Measurements from ENCODE around the gene TGFBR3. TPM values are rescaled to one million over a fixed set of nuclear protein-coding genes. Genes with fewer than 3 reads are reported as not detected.

The TGFBR3 gene
- total and polyA plus RNA-seq, 10 donors = 5.2 to 254 (median 166) TPM

GRCh38 chr1:91701472-91701869 is 184.5 kb downstream of the TGFBR3 start:
- TF ChIP-seq POLR2AphosphoS5 (IDR thresholded peaks at IDR 0.05) (no peak), CTCF (IDR thresholded peaks at IDR 0.05 in 8 of 11, conservative IDR thresholded peaks at IDR 0.05 in 3 of 11) (no peak), POLR2A (IDR thresholded peaks at IDR 0.05) (no peak)

DNA sequence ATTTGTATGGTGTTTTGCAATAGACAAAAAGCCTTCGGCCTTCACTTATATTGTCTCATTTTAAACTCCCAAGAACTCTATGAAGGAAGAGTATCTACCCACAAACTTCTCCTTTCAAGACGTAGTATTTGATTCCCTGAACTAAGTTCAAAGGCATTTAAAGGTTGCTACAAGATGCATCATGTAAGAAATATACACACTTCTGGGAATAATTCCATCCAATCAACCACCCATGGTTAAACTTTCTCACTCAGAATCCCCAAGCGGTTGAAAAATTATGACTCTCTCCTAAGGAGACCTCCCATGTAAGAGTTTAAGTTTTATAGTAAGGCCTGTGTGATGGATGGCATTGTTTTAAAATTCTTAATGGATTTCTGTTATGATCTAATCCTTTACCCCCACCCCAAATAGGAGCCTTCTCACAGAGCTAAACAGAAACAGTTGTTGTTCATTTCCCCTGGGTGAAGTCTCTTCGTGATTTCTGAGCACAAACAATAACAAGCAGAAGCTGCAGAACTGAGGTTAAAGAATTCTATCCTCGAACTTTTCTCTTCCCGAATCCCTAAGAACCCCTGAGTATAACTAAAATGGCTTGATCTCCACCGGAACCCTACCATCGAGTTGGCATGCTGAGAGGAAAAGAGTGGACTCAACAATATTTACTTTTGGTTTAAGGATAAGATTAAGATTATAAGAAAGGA is 185.0 kb downstream of the TGFBR3 start:
- H3K4me1 ChIP-seq = peaks cover 0 to 43% (median 26%) of the 10 kb centered on the region in 6 donors
- WGBS, 5 donors = 81 to 89% (median 84%) methylated on average over 8 of the region's 8 CpGs
- no peak overlapping the region for H3K4me3 ChIP-seq
- intact Hi-C loops (cut with DNase I; ENCODE audit: low total_unique reads) = no loop called here
- H3K9me3 ChIP-seq = no peaks in the 10 kb centered on the region
- no peaks in the 10 kb centered on the region for H3K27me3 ChIP-seq (replicated peaks in 1 of 7)
- peak overlapping the region in 1 of 8 donors; percentile 4 for H3K27ac ChIP-seq
- TF ChIP-seq CTCF (IDR thresholded peaks at IDR 0.05 in 8 of 11, conservative IDR thresholded peaks at IDR 0.05 in 3 of 11) (no peak), POLR2A (IDR thresholded peaks at IDR 0.05) (no peak), POLR2AphosphoS5 (IDR thresholded peaks at IDR 0.05) (no peak)
- H3K36me3 ChIP-seq = peaks cover 0 to 42% (median 3%) of the 10 kb centered on the region in 6 donors
- no peak for DNase-seq

More at GRCh38 chr1:91701472-91701869, 184.5 kb downstream of the TGFBR3 start:
- Histone ChIP-seq H3K36me3 (peaks cover 0 to 47% (median 4%) of the 10 kb centered on the region in 6 donors), H3K27me3 (replicated peaks in 1 of 7) (no peaks in the 10 kb centered on the region), H3K4me1 (peaks cover 0 to 45% (median 27%) of the 10 kb centered on the region in 6 donors), H3K9me3 (no peaks in the 10 kb centered on the region), H3K4me3 (no peak overlapping the region), H3K27ac (peak overlapping the region in 1 of 8 donors; percentile 3)
- intact Hi-C loops (cut with DNase I; ENCODE audit: low total_unique reads) = no loop called here
- WGBS, 5 donors = 81 to 94% (median 87%) methylated on average over 4 of the region's 4 CpGs
- no peak for DNase-seq

DNA sequence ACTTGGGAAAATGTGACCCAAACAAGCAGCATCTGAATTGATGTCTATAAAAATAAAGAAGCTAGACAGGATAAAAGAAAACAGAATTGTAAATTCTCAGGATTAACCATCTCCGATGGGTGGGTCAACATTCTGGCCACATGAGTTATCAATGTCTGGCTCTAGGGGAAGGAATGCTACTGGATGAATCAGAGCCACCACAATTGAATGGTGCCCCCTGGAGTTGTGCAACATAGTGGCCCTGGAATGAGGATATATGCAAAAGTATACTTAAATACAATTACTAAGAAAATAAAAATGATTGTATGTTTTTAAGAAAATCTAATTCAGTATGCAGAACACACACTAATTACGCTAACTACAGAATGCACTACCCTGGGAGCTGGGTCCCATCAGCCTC is 185.6 kb downstream of the TGFBR3 start:
- intact Hi-C loops (cut with DNase I; ENCODE audit: low total_unique reads) = no loop called here
- 92 to 99% (median 97%) methylated on average over 2 of the region's 2 CpGs for WGBS, 5 donors
- Histone ChIP-seq H3K27me3 (replicated peaks in 1 of 7) (no peaks in the 10 kb centered on the region), H3K4me3 (no peak overlapping the region), H3K27ac (peak overlapping the region in 1 of 8 donors; percentile 4), H3K36me3 (peaks cover 0 to 44% (median 3%) of the 10 kb centered on the region in 6 donors), H3K9me3 (no peaks in the 10 kb centered on the region), H3K4me1 (peaks cover 0 to 45% (median 27%) of the 10 kb centered on the region in 6 donors)
- TF ChIP-seq POLR2A (IDR thresholded peaks at IDR 0.05) (no peak), CTCF (IDR thresholded peaks at IDR 0.05 in 8 of 11, conservative IDR thresholded peaks at IDR 0.05 in 3 of 11) (no peak)
- DNase-seq = no peak

- H3K27me3 ChIP-seq (replicated peaks in 1 of 7) = no peaks in the 10 kb centered on the region
- intact Hi-C loops (cut with DNase I; ENCODE audit: low total_unique reads) = no loop called here
- peaks cover 0 to 54% (median 32%) of the 10 kb centered on the region in 6 donors for H3K4me1 ChIP-seq
- no peaks in the 10 kb centered on the region for H3K9me3 ChIP-seq
- peak overlapping the region in 3 of 8 donors; percentile 14 to 68 (median 63) for H3K27ac ChIP-seq
- TF ChIP-seq POLR2A (IDR thresholded peaks at IDR 0.05) = no peak
- TF ChIP-seq CTCF (IDR thresholded peaks at IDR 0.05 in 8 of 11, conservative IDR thresholded peaks at IDR 0.05 in 3 of 11) = no peak
- peak in 1 of 3 donors; percentile 48 for TF ChIP-seq POLR2AphosphoS5 (IDR thresholded peaks at IDR 0.05)
- H3K4me3 ChIP-seq = no peak overlapping the region
- WGBS, 5 donors = 50 to 76% (median 67%) methylated on average over 4 of the region's 4 CpGs
- no peak for DNase-seq
- peaks cover 0 to 45% (median 4%) of the 10 kb centered on the region in 6 donors for H3K36me3 ChIP-seq
These were observed 186.5 kb downstream of the TGFBR3 start for GRCh38 chr1:91699339-91699974.
